Stimulated activated CD8-positive, alpha-beta memory T cell treated with anti-CD3 and anti-CD28 coated beads, Interleukin-7, amount 100 ng/mL, for 24 hours (primary cell): Measurements from ENCODE around the gene JADE3.
"Not testable (repeated sequence)": the region's sequence is repeated elsewhere in the genome, so short reads cannot be mapped to it uniquely, and the experiment has no call there.

ENCODE experiments used
- DNase-seq: peaks from one replicate; pipeline ENCODE4 v3.0.0-alpha.2; 2020; ENCODE audit warnings: low read depth

The JADE3 gene

DNA sequence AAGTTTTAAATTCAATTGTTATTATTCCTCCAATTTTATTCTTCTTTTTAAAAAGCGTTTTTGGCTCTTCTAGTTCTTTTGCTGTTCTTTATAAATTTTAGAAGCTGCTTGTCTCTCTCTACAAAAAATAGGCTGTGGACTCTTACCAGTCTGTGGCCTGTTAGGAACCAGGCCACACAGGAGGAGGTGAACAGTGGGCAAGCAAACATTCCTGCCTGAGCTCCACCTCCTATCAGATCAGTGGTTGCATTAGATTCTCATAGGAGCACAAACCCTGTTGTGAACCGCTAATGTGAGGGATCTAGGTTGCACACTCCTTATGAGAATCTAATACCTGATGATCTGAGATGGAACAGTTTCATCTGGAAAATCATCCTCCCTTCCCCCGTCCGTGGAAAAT, 23.1 kb downstream of the JADE3 start:
- DNase-seq, result no peak

GRCh38 chrX:46938589-46938988, 26.4 kb downstream of the JADE3 start:
- DNase-seq, result no peak

DNA sequence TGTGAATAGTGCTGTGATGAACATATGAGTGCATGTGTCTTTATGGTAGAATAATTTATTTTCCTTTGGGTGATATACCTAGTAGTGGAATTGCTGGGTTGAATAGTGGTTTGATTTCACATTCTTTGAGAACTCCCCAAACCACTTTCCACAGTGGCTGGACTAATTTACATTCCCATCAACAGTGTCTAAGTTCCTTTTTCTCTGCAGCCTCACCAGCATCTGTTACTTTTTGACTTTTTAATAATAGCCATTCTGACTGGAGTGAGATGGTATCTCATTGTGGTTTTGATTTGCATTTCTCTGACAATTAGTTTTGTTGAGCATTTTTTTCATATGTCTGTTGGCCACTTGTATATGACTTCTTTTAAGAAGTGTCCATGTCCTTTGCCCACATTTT, 29.1 kb downstream of the JADE3 start:
- DNase-seq, result no peak

DNA sequence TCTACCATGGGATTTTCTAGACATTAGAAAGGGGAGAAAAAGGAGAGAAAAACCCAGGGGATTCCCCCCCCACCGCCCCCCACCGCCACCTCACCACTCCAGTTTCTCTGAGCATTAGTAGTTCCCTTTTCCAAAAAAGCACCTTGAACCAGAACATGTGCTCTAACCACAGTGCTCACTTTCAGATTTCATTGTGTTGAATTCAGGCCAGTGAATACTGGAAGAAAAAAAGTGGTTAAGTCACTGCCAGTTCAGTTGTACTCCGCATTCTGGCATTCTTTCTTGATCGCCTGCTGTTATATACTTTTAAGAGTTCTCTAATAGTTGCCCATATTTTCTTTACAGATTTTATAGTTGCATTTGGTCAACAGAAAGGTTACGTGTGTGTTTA, 40.9 kb downstream of the JADE3 start:
- DNase-seq, result no peak

- no peak for DNase-seq
Measured at GRCh38 chrX:46953597-46953996, 41.4 kb downstream of the JADE3 start.

GRCh38 chrX:46954716-46955115, 42.5 kb downstream of the JADE3 start:
- no peak for DNase-seq

GRCh38 chrX:46956589-46956988, 44.4 kb downstream of the JADE3 start:
- not testable (repeated sequence) for DNase-seq

GRCh38 chrX:46957297-46957696, 45.1 kb downstream of the JADE3 start:
- no peak for DNase-seq

GRCh38 chrX:46959101-46959500, 46.9 kb downstream of the JADE3 start:
- DNase-seq, result no peak

DNA sequence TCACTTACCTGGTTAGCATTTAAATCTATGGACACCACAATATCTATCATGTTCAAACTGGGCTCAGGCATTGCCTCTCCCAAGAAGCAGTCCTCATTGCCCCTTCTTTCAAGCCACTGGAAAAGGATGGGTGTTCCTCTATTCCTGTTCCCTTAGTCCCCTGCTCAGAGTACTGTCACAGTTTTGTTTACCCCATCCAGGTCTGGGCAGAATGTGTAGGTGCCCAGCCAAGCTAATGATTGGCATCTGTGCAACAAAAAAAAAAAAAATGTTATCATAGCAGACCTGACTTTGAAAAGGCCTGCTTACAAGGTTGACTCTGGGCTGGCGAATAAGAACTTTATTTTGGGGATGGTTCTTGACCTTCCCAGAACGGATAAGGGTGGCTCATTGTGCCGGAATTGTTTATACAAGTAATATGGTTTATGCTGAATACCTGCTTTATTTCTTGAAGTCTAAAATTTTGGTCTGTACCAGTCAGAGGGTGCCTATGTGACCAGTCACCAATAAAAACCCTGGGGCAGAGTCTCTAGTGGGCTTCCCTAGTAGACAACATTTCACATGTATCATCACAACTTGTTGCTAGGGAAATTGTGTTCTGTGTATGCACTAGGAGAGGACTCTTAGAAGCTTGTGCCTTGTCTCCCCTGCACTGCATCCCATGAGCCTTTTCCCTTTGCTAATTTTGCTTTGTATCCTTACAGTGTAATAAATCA, 47.9 kb downstream of the JADE3 start:
- DNase-seq, result no peak

DNA sequence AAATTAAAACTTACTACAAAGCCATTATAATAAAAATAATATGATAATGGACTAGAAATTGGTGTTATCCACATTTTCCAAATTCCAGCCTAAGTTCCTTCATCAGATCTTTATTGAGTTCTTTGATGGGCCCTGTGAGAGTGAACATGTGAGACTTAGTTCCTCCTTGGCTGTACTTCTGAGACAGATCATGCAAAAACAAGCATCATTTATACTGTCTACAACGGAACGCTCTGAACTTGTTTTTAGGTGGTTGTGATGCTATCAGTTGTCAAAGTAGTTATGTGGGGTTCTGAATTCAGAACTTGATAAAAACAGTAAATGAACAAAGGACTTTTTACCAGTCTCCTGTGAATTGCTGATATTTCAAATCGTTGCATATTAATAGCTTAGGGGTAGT, 48.9 kb downstream of the JADE3 start:
- DNase-seq, result no peak

GRCh38 chrX:46961574-46962283, 49.5 kb downstream of the JADE3 start:
- DNase-seq, result no peak

GRCh38 chrX:46965125-46965758, 53.0 kb downstream of the JADE3 start:
- DNase-seq, result no peak

DNA sequence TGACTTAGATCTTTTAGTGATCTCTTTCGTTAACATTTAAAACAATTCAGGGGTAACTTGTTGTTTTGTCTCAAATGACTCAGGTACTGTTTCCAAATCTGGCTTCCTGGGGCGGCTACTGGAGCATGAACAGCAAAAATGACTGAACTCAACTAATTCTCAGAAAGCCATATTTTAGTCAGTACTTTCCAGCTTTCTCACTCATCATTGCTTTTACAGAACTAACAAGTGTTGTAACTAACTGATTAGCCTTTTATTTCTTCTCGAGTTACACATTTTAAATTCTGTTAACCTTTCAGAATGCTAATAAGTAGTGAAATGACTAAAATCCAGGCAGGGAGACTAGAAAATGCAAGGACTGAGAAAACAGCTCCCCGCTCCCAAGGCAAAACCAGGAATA, 55.3 kb downstream of the JADE3 start:
- no peak for DNase-seq

DNA sequence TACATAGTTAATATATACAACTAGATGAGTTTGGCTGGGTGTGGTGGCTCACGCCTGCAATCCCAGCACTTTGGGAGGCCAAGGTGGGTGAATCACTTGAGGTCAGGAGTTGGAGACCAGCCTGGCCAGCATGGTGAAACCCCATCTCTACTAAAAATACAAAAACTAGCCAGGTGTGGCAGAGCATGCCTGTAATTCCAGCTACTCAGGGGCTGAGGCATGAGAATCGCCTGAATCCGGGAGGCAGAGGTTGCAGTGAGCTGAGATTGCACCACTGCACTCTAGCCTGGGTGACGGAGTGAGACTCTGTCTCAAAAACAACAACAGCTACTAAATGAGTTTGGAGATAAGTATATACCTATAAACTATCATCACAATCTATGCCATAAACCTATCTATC, 64.8 kb downstream of the JADE3 start:
- not testable (repeated sequence) for DNase-seq

GRCh38 chrX:46978341-46979291, 66.4 kb downstream of the JADE3 start:
- DNase-seq, result peak; percentile 55

DNA sequence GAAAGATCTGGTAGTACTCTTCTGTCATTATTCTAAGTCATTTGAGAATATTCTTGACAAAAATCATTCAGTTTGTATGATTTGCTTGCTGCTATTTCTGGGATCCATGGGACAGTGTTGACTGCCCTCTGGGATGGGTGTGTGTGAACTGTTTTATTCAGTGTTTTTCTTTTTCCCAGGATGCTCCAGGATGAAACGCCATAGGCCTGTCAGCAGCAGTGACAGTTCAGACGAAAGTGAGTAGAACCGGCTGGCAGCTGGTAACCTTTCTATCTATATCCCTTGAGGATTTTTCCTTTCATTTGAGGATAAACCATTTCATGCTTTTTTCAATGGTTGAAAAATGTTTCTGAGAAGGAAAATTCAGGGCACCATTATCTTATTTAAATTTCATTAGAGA, 72.5 kb downstream of the JADE3 start:
- no peak for DNase-seq

DNA sequence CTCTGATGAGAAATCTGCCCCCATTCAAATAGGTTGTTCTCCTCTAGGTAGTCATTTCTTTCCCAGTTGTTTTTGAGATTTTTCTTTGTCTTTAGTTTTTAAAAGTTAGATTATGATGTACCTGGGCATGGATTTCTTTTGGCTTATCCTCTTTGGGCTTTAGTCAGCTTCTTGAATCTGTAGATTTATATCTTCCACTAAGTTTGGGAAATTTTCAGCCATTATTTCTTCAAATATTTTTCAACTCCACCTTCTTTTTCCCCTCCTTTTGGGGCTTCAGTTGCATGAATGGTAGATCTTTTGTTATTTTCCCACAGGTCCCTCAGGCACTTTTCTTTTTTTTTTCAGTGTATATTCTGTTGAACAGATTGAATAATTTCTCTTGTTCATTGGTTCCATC, 77.3 kb downstream of the JADE3 start:
- no peak for DNase-seq

GRCh38 chrX:46991664-46992063, 79.4 kb downstream of the JADE3 start:
- no peak for DNase-seq

DNA sequence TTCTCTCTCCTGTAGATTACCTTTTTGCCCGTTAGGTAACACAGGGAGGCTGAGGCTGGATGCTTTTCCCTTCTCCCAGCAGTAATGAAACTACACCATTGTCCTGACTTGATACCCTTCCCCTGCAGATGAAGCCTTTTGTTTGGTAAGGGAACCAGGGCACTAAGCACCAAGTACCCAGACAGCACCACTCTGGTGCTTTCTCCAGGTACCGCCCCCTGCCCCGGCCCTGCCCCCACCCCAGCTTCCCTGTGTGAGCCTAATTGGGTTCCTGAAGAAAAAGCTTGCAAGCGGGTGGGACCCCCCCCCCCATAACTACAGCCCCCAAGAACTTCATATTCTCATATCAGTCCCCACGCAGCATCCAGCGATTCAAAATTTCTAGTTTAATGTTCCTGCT, 79.8 kb downstream of the JADE3 start:
- no peak for DNase-seq

- no peak for DNase-seq
Measured at GRCh38 chrX:46994096-46994495, 81.9 kb downstream of the JADE3 start.

GRCh38 chrX:47012131-47012530, 99.9 kb downstream of the JADE3 start:
- no peak for DNase-seq
